SJSA1 (cell line): ENCODE data around the gene NSD2. TPM values are rescaled to one million over a fixed set of nuclear protein-coding genes. Genes with fewer than 3 reads are reported as not detected.

Experiments
- DNase-seq, 2 experiments: peaks; one replicate each; pipeline ENCODE4 v3.0.0-alpha.2; 2015 to 2020; ENCODE audit warnings: low spot score in 2 of 2, low read depth in 1 of 2
- H3K27ac ChIP-seq: fragments of 250-450 bp; sonication (Bioruptor Pico); 2 replicates; pipeline ENCODE4 v1.5.1; 2020; ENCODE audit warnings: mild to moderate bottlenecking, moderate library complexity
- H3K27me3 ChIP-seq: fragments of 250-450 bp; sonication (Bioruptor Pico); replicated peaks from 2 replicates; pipeline ENCODE4 v1.5.1; 2020; ENCODE audit warnings: mild to moderate bottlenecking, moderate library complexity
- H3K36me3 ChIP-seq: fragments of 250-450 bp; sonication (Bioruptor Pico); 2 replicates; pipeline ENCODE4 v1.5.1; 2020; ENCODE audit warnings: mild to moderate bottlenecking
- H3K4me1 ChIP-seq: fragments of 250-450 bp; sonication (Bioruptor Pico); replicated peaks from 2 replicates; pipeline ENCODE4 v1.6.1; 2021; ENCODE audit warnings: mild to moderate bottlenecking
- H3K4me3 ChIP-seq: fragments of 250-450 bp; sonication (Bioruptor Pico); 2 replicates; pipeline ENCODE4 v1.5.1; 2020; ENCODE audit warnings: mild to moderate bottlenecking
- H3K9me3 ChIP-seq: fragments of 250-450 bp; sonication (Bioruptor Pico); replicated peaks from 2 replicates; pipeline ENCODE4 v1.5.1; 2020; ENCODE audit warnings: mild to moderate bottlenecking
- total RNA-seq: library from RNA; depleted of rRNA; stranded (reverse); fragments of >200 nt; shearing (Covaris generic); gene quantifications from 2 replicates; pipeline ENCODE4 v1.2.3, GENCODE V29; 2014

NSD2 gene
- total RNA-seq, 1 experiment from 2014 or later = 35.9 TPM

DNA sequence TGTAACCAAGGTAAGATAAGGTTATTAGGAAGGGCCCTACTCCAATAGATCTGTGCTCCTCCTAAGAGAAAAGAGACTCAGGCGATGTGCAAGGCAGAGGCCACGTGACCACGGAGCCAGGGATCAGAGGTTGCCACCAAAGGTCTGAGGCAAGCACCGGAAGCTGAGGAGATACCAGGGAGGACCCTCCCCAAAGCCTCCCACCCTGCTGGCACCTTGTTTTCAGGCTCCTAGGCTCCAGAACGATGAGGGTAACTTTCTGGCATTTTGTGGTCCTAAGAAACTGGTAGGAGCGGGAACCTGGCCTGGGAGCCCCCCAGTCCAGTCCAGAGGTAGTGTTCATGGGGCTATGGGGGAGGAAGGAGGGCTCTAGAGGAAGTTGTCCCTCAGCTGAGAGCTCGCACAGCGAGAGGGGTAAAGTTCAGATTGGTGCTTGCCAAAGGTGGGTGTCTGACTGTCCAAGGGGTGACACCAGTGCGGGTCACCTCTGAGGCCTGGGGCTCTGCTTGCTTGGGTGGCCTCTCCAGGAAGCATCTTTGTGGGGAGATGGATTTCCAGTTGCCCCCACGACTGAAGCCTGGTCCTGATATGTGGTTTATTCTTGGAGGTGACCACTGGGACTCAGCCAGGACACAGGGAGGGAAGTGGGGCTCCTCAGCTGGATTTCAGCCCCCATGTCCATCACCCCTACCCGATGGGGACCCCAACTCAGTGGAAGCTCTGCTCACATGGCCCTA lies 7.7 kb upstream of the NSD2 start:
- no peaks in the 10 kb centered on the region for H3K4me1 ChIP-seq
- no peaks in the 10 kb centered on the region for H3K27me3 ChIP-seq
- DNase-seq = no peak
- H3K4me3 ChIP-seq = no peak overlapping the region
- no peaks in the 10 kb centered on the region for H3K9me3 ChIP-seq
- no peak overlapping the region for H3K27ac ChIP-seq
- no peaks in the 10 kb centered on the region for H3K36me3 ChIP-seq

DNA sequence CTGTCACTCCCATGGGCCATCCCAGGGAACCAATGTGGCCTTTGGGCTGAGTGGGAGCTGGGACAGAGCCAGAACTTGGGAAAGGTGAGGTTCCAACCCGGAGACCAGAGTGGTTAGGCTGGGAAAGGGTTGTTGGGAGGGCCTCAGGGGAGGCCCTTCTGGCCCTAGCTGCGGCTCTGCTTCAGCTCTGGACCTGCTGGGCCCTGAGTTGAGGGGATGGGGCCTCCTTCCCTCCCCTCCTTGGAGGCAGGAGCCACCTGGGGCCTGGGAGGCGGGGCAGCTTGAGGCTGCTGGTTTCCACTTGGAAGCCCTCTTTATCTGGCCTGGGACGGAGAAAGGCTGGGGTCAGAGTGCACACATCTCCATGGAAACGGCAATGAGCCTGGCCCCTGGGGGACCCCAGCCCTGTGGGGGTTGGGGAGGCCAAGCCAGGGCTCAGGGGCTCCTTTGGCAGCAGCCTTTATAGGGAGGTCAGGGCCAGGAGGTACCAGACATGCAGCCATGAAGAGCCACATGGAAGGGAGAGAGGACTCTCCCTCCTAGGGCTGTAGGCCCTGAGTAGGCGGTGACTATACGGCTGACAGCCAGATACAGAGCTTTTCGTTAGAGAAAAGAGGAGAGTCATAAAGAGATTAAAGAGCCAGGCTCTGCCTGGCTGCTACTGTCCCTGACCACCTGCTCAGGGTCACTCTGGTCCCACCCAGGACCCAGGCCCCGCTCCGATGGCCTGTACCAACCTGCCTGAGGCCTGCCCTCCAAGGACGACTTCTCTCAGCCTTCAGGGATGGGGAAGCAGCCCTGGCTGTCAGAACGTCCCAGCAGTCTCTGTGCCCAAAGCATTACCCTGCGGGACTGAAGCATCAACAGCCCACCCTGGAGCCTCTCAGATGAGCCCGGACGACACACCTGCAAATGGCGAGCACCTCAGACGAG lies 6.9 kb upstream of the NSD2 start:
- H3K4me1 ChIP-seq = no peaks in the 10 kb centered on the region
- H3K36me3 ChIP-seq = no peaks in the 10 kb centered on the region
- DNase-seq = no peak
- no peak overlapping the region for H3K4me3 ChIP-seq
- no peak overlapping the region for H3K27ac ChIP-seq
- H3K27me3 ChIP-seq = no peaks in the 10 kb centered on the region
- no peaks in the 10 kb centered on the region for H3K9me3 ChIP-seq

DNA sequence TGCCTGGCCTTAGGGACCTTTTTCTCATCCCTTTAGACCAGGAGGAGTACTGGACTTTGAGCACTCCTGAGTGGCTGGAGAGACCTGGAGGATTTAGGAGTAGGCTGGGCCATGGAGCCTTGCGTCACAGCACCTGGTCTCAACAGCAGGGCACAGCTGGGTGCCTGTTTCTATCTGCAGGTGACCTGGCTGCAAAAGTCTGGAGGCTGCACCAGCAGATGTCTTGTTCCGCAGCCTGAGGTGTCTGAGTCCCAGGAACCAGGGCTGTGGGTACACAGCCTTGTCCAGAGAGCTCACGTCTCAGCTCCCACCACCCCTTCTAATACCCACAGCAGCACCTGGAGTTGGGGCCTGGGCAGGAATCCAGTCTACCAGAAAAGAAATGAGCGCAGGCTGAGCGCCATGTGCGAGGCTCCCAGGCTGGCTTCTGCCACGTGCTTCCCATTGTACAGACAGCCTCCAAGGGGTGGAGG lies 5.0 kb upstream of the NSD2 start:
- H3K27me3 ChIP-seq = no peaks in the 10 kb centered on the region
- H3K4me1 ChIP-seq = peaks cover 10% of the 10 kb centered on the region
- peaks cover 3% of the 10 kb centered on the region; the same call in 1 of the 2 replicates for H3K9me3 ChIP-seq
- no peak for DNase-seq
- H3K4me3 ChIP-seq = no peak overlapping the region
- no peak overlapping the region for H3K27ac ChIP-seq
- H3K36me3 ChIP-seq = no peaks in the 10 kb centered on the region

DNA sequence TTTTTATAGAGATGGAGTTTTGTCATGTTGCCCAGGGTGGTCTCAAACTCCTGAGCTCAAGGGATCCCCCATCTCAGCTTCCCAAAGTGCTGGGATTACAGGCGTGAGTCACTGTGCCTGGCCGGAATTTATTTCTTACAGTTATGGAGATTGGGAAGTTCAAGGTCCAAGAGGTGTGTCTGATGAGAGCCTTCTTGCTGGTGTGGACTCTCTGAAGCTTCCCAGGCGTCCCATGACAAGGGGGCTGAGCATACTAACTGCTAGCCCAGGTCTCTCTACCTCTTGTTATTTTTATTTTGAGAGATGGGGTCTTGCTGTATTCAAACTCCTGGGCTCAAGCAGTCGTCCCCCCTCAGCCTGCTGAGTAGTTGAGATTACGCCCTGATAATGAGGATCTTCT lies 2.9 kb upstream of the NSD2 start:
- H3K9me3 ChIP-seq = peaks cover 3% of the 10 kb centered on the region; the same call in 1 of the 2 replicates
- no peak for DNase-seq
- peaks cover 20% of the 10 kb centered on the region for H3K4me1 ChIP-seq
- no peak overlapping the region for H3K27ac ChIP-seq
- H3K36me3 ChIP-seq = peaks cover 6% of the 10 kb centered on the region; the same call in 1 of the 2 replicates
- H3K4me3 ChIP-seq = no peak overlapping the region
- H3K27me3 ChIP-seq = no peaks in the 10 kb centered on the region

DNA sequence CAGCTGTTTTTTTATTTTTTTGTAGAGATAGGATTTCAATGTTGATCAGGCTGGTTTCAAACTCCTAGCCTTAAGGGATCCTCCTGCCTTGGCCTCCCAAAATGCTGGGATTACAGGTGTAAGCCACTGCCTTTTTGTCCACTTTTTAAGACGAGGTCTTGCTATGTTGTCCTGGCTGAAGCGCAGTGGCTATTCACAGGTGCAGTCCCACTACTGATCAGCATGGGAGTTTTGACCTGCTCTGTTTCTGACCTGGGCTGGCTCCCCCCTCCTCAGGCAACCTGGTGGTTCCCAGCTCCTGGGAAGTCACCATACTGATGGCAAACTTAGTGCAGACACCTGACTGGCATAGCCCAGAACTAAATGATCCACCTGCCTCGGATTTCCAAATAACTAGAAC lies 2.3 kb upstream of the NSD2 start:
- Histone ChIP-seq H3K4me1 (peaks cover 26% of the 10 kb centered on the region), H3K4me3 (no peak overlapping the region), H3K36me3 (peaks cover 6% of the 10 kb centered on the region; the same call in 1 of the 2 replicates), H3K27ac (no peak overlapping the region), H3K9me3 (peaks cover 3% of the 10 kb centered on the region; the same call in 1 of the 2 replicates), H3K27me3 (no peaks in the 10 kb centered on the region)
- DNase-seq = no peak

DNA sequence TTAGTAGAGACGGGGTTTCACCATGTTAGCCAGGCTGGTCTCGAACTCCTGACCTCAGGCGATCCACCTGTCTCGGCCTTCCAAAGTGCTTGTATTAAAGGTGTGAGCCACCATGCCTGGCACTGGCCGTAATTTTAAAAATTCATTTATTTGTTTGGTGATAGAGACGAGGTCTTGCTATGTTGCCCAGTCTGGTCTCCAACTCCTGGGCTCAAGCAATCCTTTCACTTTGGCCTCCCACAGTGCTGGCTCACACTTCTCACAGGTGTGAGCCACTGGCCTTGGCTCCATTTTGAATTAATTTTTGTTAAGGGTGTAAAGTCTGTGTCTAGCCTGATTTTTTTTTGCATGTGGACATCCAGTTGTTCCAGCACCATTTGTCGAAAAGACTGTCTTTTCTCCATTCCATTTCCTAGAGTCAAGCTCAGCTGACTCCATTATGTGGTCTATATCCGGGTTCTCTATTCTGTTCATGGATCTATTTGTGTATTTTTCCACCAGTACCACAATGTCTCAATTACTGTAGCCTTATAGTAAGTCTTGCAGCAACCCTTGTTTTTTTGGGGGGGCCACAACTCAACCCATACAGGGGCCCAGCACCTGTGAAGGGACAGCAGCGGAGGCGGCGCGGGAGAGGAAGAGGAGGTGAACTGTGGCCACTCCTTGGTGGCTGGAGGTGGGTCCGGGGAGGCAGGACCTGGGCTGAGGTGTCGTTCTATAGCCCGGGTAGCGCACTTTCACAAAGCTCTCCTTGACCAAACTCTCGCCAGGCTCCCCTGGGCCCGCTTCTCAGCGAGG lies 1.5 kb upstream of the NSD2 start:
- Histone ChIP-seq H3K27ac (peak overlapping the region; percentile 100; the same call in 1 of the 2 replicates), H3K36me3 (peaks cover 6% of the 10 kb centered on the region; the same call in 1 of the 2 replicates)
- DNase-seq = no peak

DNA sequence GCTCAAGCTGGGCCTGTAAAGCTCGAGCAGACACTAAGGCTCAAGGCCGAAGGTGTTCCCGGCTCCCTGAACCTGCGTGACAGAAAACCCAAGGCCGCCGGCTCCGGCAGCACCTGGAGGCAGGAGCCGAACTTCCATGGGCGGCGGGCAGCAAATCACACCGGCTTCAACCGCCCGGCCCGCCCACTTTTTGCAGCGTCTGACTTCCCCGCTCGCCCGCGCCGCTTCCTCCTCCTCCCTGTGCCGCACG lies 940 bp upstream of the NSD2 start:
- Histone ChIP-seq H3K36me3 (peaks cover 6% of the 10 kb centered on the region; the same call in 1 of the 2 replicates), H3K4me3 (peak overlapping the region; percentile 78), H3K4me1 (peaks cover 26% of the 10 kb centered on the region), H3K27me3 (no peaks in the 10 kb centered on the region), H3K27ac (peak overlapping the region; percentile 100), H3K9me3 (peaks cover 3% of the 10 kb centered on the region; the same call in 1 of the 2 replicates)
- peak in 1 of 2 experiments; percentile 72 for DNase-seq

More for the DNA sequence above, 1.5 kb upstream of the NSD2 start:
- Histone ChIP-seq H3K27me3 (no peaks in the 10 kb centered on the region), H3K9me3 (peaks cover 3% of the 10 kb centered on the region; the same call in 1 of the 2 replicates), H3K4me3 (peak overlapping the region; percentile 78), H3K4me1 (peaks cover 26% of the 10 kb centered on the region)

DNA sequence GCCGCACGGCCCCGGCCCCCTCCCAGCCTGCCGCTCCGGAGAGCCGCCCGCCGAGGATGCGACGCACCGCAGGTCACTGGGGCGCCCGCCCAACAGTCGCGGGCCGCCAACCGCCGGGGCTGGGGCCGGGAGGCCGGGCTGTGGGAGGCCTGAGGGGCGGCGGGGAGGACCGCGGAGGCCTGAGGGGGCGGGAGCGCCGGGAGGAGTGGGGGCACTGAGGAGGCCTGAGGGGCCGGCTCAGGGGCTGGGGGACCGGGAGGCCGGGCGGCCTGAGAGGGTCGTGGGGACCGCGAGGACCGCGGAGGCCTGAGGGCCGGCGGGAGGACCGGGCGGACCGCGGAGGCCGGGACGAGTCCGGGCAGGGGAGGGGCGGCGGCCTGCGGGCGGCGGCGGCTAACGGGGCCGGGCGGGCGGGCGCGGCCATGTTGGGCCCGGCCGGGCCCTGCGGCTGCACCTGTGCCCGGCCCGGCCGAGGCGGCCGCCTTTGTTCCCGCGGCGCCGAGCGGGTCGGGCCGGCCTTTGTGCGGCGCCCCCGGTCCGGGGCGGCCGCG lies 353 bp downstream of the NSD2 start:
- H3K9me3 ChIP-seq = peaks cover 3% of the 10 kb centered on the region; the same call in 1 of the 2 replicates
- peak overlapping the region; percentile 68 for H3K4me3 ChIP-seq
- H3K27ac ChIP-seq = peak overlapping the region; percentile 91
- H3K27me3 ChIP-seq = no peaks in the 10 kb centered on the region
- DNase-seq = no peak
- H3K4me1 ChIP-seq = peaks cover 26% of the 10 kb centered on the region
- H3K36me3 ChIP-seq = peaks cover 6% of the 10 kb centered on the region; the same call in 1 of the 2 replicates

DNA sequence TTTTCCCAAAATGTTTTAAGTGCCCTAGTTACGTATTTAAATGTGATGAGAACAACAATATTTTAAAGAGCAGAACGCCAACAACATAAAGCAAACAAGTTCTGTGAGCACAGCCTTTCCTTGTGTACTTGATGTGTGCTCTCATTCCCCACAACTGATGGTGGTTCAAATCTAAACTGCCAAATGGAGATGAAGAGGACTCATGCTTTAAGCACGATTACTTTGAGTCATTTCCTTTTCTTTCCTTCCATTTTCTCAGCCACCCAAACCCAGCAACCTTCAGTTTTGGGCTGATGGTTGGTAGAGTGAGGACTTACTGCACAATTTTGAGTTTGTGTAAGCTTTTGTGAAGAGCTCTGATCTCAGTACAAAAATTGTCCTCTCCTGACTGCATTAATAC lies 1.7 kb downstream of the NSD2 start:
- H3K36me3 ChIP-seq = peaks cover 6% of the 10 kb centered on the region; the same call in 1 of the 2 replicates
- peak in 1 of 2 experiments; percentile 30 for DNase-seq
- peak overlapping the region; percentile 68 for H3K4me3 ChIP-seq
- H3K4me1 ChIP-seq = peaks cover 26% of the 10 kb centered on the region
- no peaks in the 10 kb centered on the region for H3K27me3 ChIP-seq
- peak overlapping the region; percentile 81 for H3K27ac ChIP-seq
- H3K9me3 ChIP-seq = peaks cover 3% of the 10 kb centered on the region; the same call in 1 of the 2 replicates

DNA sequence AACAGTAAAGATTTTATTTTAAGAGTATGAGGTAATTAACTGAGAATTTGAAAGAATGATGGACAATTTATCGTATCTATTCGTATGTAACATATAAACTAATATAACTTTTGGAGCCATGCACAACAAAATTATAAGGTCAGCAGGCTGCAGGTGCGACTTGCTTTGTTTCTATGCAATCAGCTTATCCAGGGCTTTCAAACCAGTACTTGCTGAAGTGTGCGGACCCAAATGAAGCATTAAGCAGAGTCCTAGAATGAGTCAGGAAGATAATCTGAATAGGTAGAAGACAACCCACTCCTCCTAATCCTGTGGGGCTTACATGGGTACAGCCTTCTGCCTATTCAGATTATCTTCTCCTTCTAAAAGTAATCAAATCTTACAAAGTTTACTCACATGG lies 2.1 kb downstream of the NSD2 start:
- Histone ChIP-seq H3K4me1 (peaks cover 26% of the 10 kb centered on the region), H3K27ac (peak overlapping the region; percentile 81), H3K4me3 (peak overlapping the region; percentile 68), H3K9me3 (peaks cover 3% of the 10 kb centered on the region; the same call in 1 of the 2 replicates), H3K36me3 (peaks cover 6% of the 10 kb centered on the region; the same call in 1 of the 2 replicates), H3K27me3 (no peaks in the 10 kb centered on the region)
- no peak for DNase-seq

DNA sequence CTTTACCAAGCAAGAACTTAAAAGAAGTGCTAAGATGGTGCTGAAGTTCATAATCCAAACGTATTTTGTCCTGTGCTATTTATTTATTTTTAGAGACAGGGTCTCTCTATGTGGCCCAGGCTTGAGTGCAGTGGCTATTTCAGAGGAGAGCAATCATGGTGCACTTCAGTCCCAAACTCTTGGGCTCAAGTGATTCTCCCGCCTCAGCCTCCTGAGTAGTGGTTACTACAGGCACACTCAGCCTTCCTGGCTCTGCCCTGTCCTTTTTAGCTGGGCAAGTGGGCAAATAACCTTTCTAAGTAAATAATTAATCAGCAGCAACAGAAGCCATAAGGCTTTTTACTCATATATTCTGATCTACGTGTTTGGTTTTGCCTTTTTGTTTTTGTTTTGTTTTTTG lies 2.6 kb downstream of the NSD2 start:
- Histone ChIP-seq H3K9me3 (peaks cover 3% of the 10 kb centered on the region; the same call in 1 of the 2 replicates), H3K27me3 (no peaks in the 10 kb centered on the region), H3K36me3 (peaks cover 6% of the 10 kb centered on the region; the same call in 1 of the 2 replicates), H3K4me3 (no peak overlapping the region), H3K27ac (peak overlapping the region; percentile 81; the same call in 1 of the 2 replicates), H3K4me1 (peaks cover 26% of the 10 kb centered on the region)
- no peak for DNase-seq

DNA sequence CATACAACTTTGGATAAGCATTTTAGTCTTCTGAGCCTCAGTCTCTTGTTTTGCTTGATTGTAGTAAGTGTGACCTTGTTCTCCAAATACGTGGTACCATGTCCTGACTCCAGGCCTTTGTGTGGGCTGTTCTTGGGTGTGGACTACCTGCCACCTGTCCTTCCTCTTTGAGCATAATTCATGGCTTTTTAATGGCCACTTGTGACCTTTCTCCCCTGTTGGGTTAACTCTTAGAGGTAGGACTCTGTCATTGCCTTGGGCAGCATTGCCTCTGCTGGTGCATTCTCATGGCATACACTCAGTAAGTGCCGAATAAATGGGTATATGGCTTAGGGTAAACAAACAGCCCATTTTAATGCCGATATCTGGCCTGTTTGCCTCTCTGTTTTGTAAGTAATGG lies 3.0 kb downstream of the NSD2 start:
- Histone ChIP-seq H3K36me3 (peaks cover 6% of the 10 kb centered on the region; the same call in 1 of the 2 replicates), H3K4me1 (peaks cover 26% of the 10 kb centered on the region), H3K27ac (no peak overlapping the region), H3K4me3 (no peak overlapping the region), H3K9me3 (peaks cover 3% of the 10 kb centered on the region; the same call in 1 of the 2 replicates), H3K27me3 (no peaks in the 10 kb centered on the region)
- DNase-seq = no peak

DNA sequence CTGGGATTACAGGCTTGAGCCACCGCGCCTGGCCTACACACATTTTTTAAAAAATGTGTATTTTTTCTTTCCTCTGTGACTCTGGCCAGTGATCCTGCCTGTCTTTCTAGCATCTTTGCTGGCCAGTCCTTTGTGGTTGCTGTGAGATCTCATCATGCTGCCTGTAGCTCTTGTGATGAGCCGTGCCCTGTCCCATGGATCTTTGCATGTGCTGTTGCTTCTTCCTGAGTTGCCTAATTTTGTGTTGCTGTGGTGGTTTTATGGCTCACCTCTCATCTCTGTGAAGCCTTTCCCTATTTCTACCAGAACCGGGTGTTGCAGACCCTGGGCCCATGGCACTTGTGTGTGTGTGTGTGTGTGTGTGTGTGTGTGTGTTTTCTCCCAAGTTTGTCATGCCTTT lies 8.3 kb downstream of the NSD2 start:
- no peak for DNase-seq
- H3K27ac ChIP-seq = no peak overlapping the region
- no peaks in the 10 kb centered on the region for H3K9me3 ChIP-seq
- no peak overlapping the region for H3K4me3 ChIP-seq
- no peaks in the 10 kb centered on the region for H3K36me3 ChIP-seq
- H3K4me1 ChIP-seq = no peaks in the 10 kb centered on the region
- no peaks in the 10 kb centered on the region for H3K27me3 ChIP-seq
